Astrocyte of the hippocampus (primary cell): Measurements from ENCODE around the gene ZNRD2.

Experiments
- DNase-seq: peaks from one replicate; pipeline ENCODE4 v3.0.0; 2011; ENCODE audit warnings: low read depth, low spot score

ZNRD2 gene

GRCh38 chr11:65573391-65574079 is 3.3 kb downstream of the ZNRD2 start:
- no peak for DNase-seq

DNA sequence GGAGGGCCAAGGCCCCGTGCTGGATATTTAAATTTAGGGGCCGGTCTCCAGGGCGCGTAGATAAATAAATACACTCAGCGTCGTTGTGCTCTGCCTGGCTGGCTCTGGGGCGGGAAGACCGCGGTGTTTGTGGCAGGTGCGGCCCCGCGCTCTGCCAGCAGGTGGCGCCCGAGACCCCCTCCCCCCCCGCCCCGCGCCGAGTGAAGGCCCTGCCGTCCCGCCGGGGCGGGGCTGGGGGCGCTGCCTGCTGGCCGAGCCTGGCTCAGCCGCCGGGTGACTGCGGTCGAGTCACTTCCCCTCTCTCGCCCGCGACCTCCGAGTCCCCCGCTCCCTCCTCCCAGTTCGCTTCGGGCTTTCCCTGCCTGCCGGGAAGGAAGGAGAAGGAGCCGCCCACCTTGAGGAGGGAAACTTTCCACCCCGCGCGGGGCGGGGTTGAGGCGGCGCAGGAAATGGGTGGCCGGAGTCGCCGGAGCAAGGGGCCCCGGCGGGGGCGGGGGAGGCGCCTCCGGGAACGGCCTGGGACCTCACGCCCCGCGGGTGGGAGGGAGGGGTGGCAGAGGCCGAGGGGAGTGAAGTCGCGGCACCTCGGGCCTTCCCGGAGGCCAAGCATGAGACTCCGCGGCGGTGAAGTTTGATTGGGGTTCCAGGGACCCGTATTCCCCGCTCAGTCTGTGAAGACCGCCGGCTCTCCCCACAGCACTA is 4.0 kb downstream of the ZNRD2 start:
- peak; percentile 98 for DNase-seq

DNA sequence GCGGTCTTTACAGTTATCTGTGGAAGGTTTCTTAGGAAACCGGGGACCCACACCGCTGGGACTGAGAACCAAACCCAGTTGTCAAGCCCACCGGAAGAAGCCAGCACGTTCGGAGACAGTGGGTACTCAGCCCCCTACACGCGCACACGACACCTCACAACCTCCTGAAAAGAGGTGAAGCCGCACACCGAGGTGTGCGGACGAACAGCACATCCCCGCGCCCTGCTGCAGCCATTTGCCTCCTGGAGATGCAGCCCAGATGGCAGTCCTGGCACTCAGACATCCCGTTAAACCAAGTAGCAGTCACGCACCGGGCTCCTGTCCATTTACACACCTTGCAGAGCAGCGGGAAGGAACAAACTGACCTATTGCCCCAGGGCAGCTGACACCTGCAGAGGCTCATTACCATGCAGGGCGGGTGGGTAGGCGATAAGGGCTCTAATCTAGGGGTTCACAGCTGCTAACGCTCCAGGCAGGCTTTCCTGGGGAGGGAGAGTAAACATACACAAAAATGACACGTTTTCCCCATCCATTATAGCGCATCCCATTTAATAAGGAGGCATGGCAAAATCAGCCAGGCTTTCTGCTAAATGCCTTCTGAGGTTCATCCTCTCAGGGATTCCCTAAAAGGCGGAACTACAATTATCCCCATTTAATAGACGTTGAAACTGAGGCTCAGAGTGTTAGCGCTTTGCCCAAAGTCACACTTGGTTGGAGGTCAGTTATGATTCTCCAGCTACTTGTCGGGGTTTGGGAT is 4.7 kb downstream of the ZNRD2 start:
- peak; percentile 50 for DNase-seq

DNA sequence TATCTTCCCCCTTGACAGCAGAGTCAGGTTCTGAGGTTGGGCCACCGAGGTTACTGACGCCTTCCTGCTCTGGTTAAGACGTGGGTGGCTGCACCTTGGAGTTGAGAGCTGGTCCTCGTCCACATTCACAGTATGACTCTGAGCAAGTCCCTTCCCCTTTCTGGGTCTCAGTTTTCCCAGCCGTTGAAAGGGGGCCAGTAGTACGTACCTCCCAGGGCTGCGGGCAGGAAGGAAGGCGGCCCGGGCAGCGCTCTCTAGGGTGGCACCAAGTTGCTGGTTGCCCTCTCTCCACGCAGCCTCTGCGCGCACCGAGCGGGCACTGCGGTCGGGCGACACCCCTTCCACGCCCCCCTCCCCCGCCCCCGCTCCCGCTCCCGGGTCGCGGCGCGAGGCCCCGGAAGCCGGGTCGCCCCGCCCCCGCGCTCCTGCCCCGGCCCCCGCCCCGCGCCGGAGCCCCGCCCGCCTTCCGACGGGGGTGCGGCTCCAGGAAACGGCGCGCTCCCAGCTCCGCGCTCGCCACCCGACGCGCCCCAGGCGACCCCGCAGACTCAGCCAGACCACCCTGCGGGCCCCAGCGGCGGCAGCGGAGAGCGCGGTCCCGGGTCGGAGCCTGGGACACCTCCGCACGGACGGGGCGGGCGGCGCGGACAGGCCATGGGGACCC is 5.4 kb downstream of the ZNRD2 start, which contains the start of gene EHBP1L1:
EHBP1L1 (plus strand) TSS at position 486 of the 664 bp plus-strand sequence. CDS start 250 bp downstream, outside the sequence.
- DNase-seq: peak; percentile 65

DNA sequence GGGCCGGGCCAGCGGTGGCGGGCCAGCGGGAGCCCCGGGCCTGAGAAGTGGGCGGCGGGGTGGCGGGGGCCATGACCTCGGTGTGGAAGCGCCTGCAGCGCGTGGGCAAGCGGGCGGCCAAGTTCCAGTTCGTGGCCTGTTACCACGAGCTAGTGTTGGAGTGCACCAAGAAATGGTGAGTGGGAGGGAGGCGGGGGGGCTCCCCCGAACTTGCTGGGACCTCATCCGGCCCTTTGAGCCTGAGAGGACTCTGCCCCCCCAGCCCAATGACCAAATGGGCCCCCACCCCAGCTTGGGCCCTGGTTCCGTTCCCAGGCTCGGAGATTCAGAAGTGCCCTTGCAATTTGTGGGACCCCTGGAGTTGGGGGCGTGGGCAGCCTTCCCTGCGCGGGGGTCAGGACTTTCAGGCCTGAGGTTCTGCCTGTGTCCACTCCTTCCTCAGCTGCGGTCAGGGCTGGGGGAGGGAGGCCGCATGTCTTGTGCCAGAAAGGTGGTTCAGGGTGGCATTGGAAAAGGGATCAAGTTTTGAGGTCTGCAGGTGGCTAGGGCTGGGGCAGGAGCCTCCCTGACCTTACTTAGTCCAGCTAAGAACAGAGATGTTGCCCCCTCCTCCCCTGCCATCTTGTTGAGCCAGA is 6.1 kb downstream of the ZNRD2 start:
- no peak for DNase-seq

DNA sequence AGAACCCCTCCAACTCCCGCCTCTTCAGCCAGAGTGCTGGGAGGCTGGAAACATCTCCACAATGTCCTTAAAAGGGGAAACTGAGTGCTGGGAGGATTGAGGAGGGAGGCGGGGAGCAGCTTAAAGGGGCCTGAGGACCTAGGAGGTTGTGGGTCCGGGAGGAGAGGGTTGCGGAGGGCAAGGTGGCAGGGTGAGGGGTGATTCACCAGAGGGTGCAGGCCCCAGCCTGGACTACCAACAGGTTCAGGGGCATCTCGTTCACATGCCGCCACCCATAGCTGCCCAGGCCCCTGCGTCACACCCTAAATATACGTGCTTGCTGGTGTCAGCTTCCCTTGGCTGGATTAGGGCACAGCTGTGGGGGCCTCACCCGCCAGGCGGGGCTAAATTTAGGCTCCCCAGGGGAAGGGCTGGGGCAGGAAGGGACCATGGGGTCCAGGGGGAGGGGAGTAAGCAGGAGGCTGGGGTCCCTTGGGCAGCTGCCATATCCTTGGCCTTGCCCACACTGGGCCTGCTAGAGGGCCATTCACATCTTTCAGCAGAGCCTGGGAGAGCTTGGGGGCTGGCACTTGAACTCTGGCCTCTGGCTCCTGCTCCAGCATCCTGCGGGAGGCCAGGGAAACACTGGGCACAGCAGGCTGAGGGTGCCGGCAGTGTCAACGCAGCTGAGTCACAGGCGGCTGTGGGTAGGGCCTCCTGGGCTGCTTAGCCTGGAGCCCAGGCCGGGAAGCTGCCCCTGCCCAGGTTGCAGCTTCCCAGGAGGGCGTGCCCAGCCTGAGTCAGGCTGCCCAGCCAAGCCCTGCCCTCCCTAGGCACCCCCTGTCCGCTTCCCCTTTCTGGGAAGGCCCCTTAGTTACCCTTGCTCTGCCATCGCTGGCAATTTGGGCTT is 6.8 kb downstream of the ZNRD2 start:
- peak; percentile 84 for DNase-seq

- DNase-seq: no peak
Observed at GRCh38 chr11:65577756-65578109, 7.5 kb downstream of the ZNRD2 start.

GRCh38 chr11:65578134-65578533 is 7.9 kb downstream of the ZNRD2 start:
- no peak for DNase-seq

- no peak for DNase-seq
Observed at GRCh38 chr11:65578667-65579066, 8.4 kb downstream of the ZNRD2 start.

GRCh38 chr11:65579291-65579690 is 9.0 kb downstream of the ZNRD2 start:
- DNase-seq: no peak

DNA sequence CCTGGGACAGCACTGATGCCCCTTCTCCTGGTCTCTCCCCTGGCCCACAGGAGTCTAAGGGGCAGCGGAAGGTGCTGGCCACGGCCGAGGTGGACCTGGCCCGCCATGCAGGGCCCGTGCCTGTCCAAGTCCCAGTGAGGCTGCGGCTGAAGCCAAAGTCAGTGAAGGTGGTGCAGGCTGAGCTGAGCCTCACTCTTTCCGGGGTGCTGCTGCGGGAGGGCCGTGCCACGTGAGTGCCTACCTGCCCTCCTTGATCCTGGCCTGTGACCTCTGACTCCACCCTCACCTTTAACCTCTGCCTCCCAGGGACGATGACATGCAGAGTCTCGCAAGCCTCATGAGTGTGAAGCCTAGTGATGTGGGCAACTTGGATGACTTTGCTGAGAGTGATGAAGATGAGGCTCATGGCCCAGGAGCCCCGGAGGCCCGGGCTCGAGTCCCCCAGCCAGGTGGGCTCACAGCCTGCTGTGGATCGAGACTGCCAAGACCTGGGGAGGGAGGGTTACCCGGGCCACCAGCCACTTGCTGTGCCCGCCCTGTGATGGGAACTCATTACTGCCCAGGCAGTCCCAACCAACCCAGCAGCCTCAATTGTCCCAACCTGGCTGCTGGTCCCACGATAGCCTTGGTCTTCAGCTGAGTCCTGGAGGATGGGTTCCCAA is 9.9 kb downstream of the ZNRD2 start:
- no peak for DNase-seq

- DNase-seq: no peak
Observed at GRCh38 chr11:65580756-65581155, 10.5 kb downstream of the ZNRD2 start.

DNA sequence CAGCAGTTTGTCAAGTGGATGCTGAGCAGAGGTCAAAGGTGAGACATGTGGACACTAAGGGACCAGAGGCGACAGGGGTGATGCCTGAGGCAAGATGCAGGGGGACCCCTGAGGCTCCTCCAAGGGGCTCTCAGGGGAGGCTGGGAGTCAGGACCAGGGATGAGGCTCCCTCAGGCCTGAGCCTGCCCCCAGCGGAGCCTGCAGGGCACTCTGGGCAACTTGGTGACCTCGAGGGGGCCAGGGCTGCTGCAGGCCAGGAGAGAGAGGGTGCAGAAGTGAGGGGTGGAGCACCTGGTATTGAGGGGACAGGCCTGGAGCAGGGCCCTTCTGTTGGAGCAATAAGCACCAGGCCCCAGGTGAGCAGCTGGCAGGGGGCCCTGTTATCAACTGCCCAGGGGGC is 11.7 kb downstream of the ZNRD2 start:
- no peak for DNase-seq

GRCh38 chr11:65583589-65583988 is 13.3 kb downstream of the ZNRD2 start:
- DNase-seq: no peak

DNA sequence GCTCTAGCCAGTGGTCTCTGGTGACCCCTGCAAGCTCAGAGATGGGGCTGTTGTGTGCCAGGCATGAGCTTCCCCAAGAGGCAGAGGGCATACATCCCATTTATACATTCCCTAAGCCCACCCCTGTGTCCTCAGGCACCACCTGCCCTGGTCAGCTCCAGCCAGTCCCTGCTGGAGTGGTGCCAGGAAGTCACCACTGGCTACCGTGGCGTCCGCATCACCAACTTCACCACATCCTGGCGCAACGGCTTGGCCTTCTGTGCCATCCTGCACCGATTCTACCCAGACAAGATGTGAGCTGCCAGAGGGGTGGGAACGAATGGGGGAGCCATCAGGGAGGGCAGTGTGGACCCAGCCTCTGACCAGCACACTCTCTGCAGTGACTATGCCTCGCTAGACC is 13.8 kb downstream of the ZNRD2 start:
- DNase-seq: no peak

GRCh38 chr11:65584723-65585171 is 14.5 kb downstream of the ZNRD2 start:
- peak; percentile 59 for DNase-seq

- DNase-seq: no peak
Observed at GRCh38 chr11:65585396-65586246, 15.3 kb downstream of the ZNRD2 start.

DNA sequence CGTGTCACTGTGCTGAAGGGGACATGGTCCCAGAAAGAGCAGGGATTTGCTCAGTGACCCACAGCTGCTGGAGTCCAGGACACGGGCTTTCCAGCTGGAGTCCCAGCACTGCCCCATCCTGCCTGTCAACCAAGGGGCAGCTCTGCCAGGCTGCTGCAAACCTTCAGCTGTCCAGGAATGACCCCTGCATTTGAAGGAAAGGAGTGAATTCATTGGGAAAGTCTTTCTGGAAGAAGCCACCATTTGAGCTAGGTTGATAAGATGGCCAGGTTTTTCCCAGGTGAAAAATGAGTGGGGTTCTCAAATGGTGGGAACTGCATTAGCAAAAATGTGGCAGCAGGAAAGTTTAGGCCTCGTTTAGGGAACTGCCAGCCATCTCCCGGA is 16.0 kb downstream of the ZNRD2 start:
- DNase-seq: no peak

GRCh38 chr11:65586676-65587075 is 16.4 kb downstream of the ZNRD2 start:
- DNase-seq: no peak
